HepG2 (cell line): Measurements from ENCODE around the gene KLHDC2. TPM values are rescaled to one million over a fixed set of nuclear protein-coding genes. Genes with fewer than 3 reads are reported as not detected.

Source experiments
- ATAC-seq: fragments of 200-7000 bp; cut with Tn5 transposase; 3 replicates; pipeline ENCODE4 v1.9.1; 2020; ENCODE audit warnings: mild to moderate bottlenecking, moderate library complexity
- BruUV-seq: library from RNA; stranded (reverse); fragments of 400-500 nt; replicated peaks from 2 replicates; lab custom pipeline; 2021; lab: Mats Ljungman, UMichigan
- CTCF ChIA-PET: fragments of 300-600 bp; formaldehyde crosslinking; extraction: SDS; loops from one replicate; lab custom pipeline; 2021; ENCODE audit warnings: low total read pairs, inconsistent platforms, low intra/inter-chr PET ratio; lab: Yijun Ruan, JAX
- POLR2A ChIA-PET: fragments of 350-600 bp; sonication (Branson Sonifier 250); formaldehyde crosslinking; loops from one replicate; lab custom pipeline; 2020; ENCODE audit warnings: antibody characterized with exemption, inconsistent platforms; lab: Yijun Ruan, JAX
- DNase-seq: peaks from one replicate; pipeline ENCODE4 v3.0.0-alpha.2; 2015; ENCODE audit warnings: low spot score
- FAIRE-seq: peaks from 3 replicates; lab custom pipeline; 2011; peaks lifted over from hg19 to GRCh38; lab: Jason Lieb, UNC
- H2AFZ ChIP-seq: one replicate; pipeline ENCODE4 v1.6.1; 2011; ENCODE audit warnings: low read length, inconsistent platforms
- H3K27ac ChIP-seq: fragments of 300-600 bp; 3 replicates; pipeline ENCODE4 v1.8.0; 2011; ENCODE audit warnings: mixed run types, mild to moderate bottlenecking, mixed read lengths, low read length, inconsistent platforms; ENCODE audit not compliant: insufficient read depth; ENCODE audit errors: extremely low read length
- H3K27me3 ChIP-seq, 2 experiments: fragments of 200-600 bp in 1 of 2; 2 replicates in 1 of 2; 3 replicates in 1 of 2; pipeline versions ENCODE4 v1.6.0 to v1.8.0; 2011; ENCODE audit warnings: low read length in 2 of 2, mild to moderate bottlenecking in 2 of 2, moderate library complexity in 2 of 2, inconsistent platforms in 1 of 2; ENCODE audit not compliant: insufficient read depth in 2 of 2, control insufficient read depth in 1 of 2
- H3K36me3 ChIP-seq, 2 experiments: fragments of 200-600 bp in 1 of 2; replicated peaks in 1 of 2; 2 replicates in 1 of 2; 3 replicates in 1 of 2; pipeline versions ENCODE4 v1.5.1 to v1.8.0; 2011; ENCODE audit warnings: low read length in 2 of 2, inconsistent platforms in 1 of 2; ENCODE audit not compliant: insufficient read depth in 2 of 2, control insufficient read depth in 1 of 2
- H3K4me1 ChIP-seq: 2 replicates; pipeline ENCODE4 v1.5.1; 2012; ENCODE audit warnings: low read length, inconsistent platforms; ENCODE audit not compliant: insufficient read depth
- H3K4me2 ChIP-seq: 2 replicates; pipeline ENCODE4 v1.6.0; 2011; ENCODE audit warnings: low read depth, low read length, inconsistent platforms
- H3K4me3 ChIP-seq, 3 experiments: fragments of 200-600 bp in 1 of 3; sonication (generic), shearing (Covaris generic) in 1 of 3; replicated peaks in 1 of 3; 2 replicates each; pipeline ENCODE4 v1.5.1; 2011 to 2016; ENCODE audit warnings: low read length in 3 of 3, inconsistent platforms in 2 of 3, low read depth in 2 of 3, mild to moderate bottlenecking in 2 of 3, control low read depth in 1 of 3, mixed read lengths in 1 of 3; ENCODE audit not compliant: insufficient read depth in 1 of 3
- H3K79me2 ChIP-seq: one replicate; pipeline ENCODE4 v1.6.1; 2011; ENCODE audit warnings: low read length, inconsistent platforms; ENCODE audit not compliant: insufficient read depth
- H3K9ac ChIP-seq: 2 replicates; pipeline ENCODE4 v1.6.0; 2011; ENCODE audit warnings: mild to moderate bottlenecking, low read depth, low read length, inconsistent platforms; ENCODE audit not compliant: insufficient read depth
- H3K9me3 ChIP-seq: 2 replicates; pipeline ENCODE4 v1.5.1; 2012; ENCODE audit warnings: mild to moderate bottlenecking, low read length
- H4K20me1 ChIP-seq: 2 replicates; pipeline ENCODE4 v1.6.0; 2011; ENCODE audit warnings: inconsistent platforms, mild to moderate bottlenecking, low read length, moderate library complexity; ENCODE audit not compliant: insufficient read depth
- EP300 ChIP-seq, 3 experiments: sonication (generic) in 1 of 3; formaldehyde crosslinking in 1 of 3; IDR thresholded peaks; 2 replicates each; pipeline versions ENCODE4 v1.5.1 to v1.6.1; 2011 to 2020; ENCODE audit warnings: low read depth in 2 of 3, low read length in 2 of 3, borderline replicate concordance in 1 of 3, improper control_type of control experiment in 1 of 3, mild to moderate bottlenecking in 1 of 3, missing genetic modification reagents in 1 of 3, moderate library complexity in 1 of 3
- HNF4G ChIP-seq, 2 experiments: sonication (generic) in 1 of 2; formaldehyde crosslinking in 1 of 2; IDR thresholded peaks; 2 replicates each; pipeline versions ENCODE4 v1.4.0 to v1.6.1; 2011 to 2020; ENCODE audit warnings: borderline replicate concordance in 2 of 2, low read depth in 2 of 2, mild to moderate bottlenecking in 2 of 2, low read length in 1 of 2, missing genetic modification reagents in 1 of 2, moderate library complexity in 1 of 2
- NFYB ChIP-seq: sonication (generic); formaldehyde crosslinking; IDR thresholded peaks from 2 replicates; pipeline ENCODE4 v1.4.0; 2020; ENCODE audit warnings: missing genetic modification reagents
- SMAD1 ChIP-seq: sonication (generic); formaldehyde crosslinking; IDR thresholded peaks from 2 replicates; pipeline ENCODE4 v1.4.0; 2020; ENCODE audit warnings: missing genetic modification reagents, low read depth, mild to moderate bottlenecking, borderline replicate concordance
- SYNCRIP ChIP-seq: fragments of 200-400 bp; formaldehyde crosslinking; IDR thresholded peaks from 2 replicates; pipeline ENCODE4 v1.6.1; 2018; ENCODE audit warnings: mild to moderate bottlenecking, low read depth, low read length; ENCODE audit not compliant: insufficient read depth
- ZMYM3 ChIP-seq: sonication (generic); formaldehyde crosslinking; IDR thresholded peaks from 2 replicates; pipeline ENCODE4 v1.5.1; 2020; ENCODE audit warnings: mild to moderate bottlenecking, missing genetic modification reagents
- ZNF569 ChIP-seq: sonication (generic); formaldehyde crosslinking; IDR thresholded peaks from 2 replicates; pipeline ENCODE4 v1.5.0; 2020; ENCODE audit warnings: mild to moderate bottlenecking, missing genetic modification reagents, moderate library complexity, borderline replicate concordance
- ZNF816 ChIP-seq: sonication (generic); formaldehyde crosslinking; IDR thresholded peaks from 2 replicates; pipeline ENCODE4 v1.8.0; 2022; ENCODE audit warnings: missing genetic modification reagents, mild to moderate bottlenecking, borderline replicate concordance
- WGBS: methylation state at CpG from one replicate; pipeline ENCODE4 v1.1.6; 2017; ENCODE audit warnings: low lambda C conversion rate; 5-methylcytosine and 5-hydroxymethylcytosine counted together
- in situ Hi-C: cut with HindIII; loops from 2 replicates; pipeline ENCODE4 v1.10.0; 2017; ENCODE audit warnings: low pct_unique_long_range_greater_than_20kb; ENCODE audit not compliant: extremely low pct_ligation_motif_present
- intact Hi-C: fragments of 100-400 bp; cut with micrococcal nuclease; formaldehyde crosslinking; loops from one replicate; pipeline ENCODE4 v1.10.0; 2022; ENCODE audit not compliant: unreplicated experiment
- polyA plus RNA-seq, 8 experiments: library from polyadenylated mRNA; depleted of rRNA in 3 of 8; stranded (reverse) in 7 of 8; unstranded in 1 of 8; fragments of >200 nt; fragmentation: Illumina TruSeq in 4 of 8; extraction: Trizol in 4 of 8; gene quantifications; 2 replicates each; pipeline versions ENCODE4 v1.2.1 to v1.2.3, GENCODE V29; 2011 to 2016; ENCODE audit warnings: low read depth in 4 of 8, missing spikeins in 1 of 8, mixed read lengths in 1 of 8; ENCODE audit not compliant: insufficient read depth in 1 of 8
- total RNA-seq, 5 experiments: library from RNA; depleted of rRNA; stranded (reverse); fragments of >200 nt; fragmentation: Illumina TruSeq; extraction: Trizol; gene quantifications; 2 replicates each; pipeline ENCODE4 v1.2.3, GENCODE V29; 2016; ENCODE audit warnings: low read depth in 1 of 5
- TF ChIP-seq, protein P1 (sequence below): IDR thresholded peaks from 2 replicates; pipeline ENCODE4 v1.6.1; 2016; ENCODE audit warnings: low read depth, missing genetic modification reagents, missing compliant biosample characterization

KLHDC2 gene
- total and polyA plus RNA-seq, 2 of the 13 experiments (the other 11 are each of a cell fraction or from before 2014, with no cell fraction given) = 95.5 to 170 TPM

DNA sequence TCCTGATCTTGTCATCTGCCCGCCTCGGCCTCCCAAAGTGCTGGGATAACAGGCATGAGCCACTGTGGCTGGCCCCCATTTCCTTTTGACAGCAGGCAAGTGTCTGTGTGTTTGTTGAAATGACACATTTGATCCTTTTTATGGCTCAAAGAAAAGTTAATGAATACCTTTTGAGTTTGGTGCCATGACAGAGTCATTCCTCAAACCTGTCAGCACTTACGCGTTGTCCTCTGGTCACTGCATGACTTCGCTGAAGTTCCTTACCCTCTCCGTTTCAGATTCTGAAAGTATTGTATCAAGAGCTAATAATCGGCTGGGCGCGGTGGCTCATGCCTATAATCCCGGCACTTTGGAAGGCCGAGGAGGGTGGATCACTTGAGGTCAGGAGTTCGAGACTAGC lies 52.2 kb downstream of the KLHDC2 start:
- ChIA-PET POLR2A (no interaction called here), CTCF (no interaction called here)

More for the DNA sequence above, 52.2 kb downstream of the KLHDC2 start:
- no peak overlapping the region for H3K27ac ChIP-seq
- intact Hi-C loops (no loop called here), in situ Hi-C loops (no loop called here)
- FAIRE-seq (no peak), ATAC-seq (no peak), DNase-seq (no peak)
- no peaks in the 10 kb centered on the region for H3K9me3 ChIP-seq
- TF ChIP-seq EP300 (IDR thresholded peaks at IDR 0.05; ENCODE audit: low read depth in 2 of 2, low read length in 2 of 2) = no peak
- no peak for TF ChIP-seq EP300 (CRISPR knock-in tag; IDR thresholded peaks at IDR 0.05; ENCODE audit: borderline replicate concordance)
- TF ChIP-seq ZMYM3 (CRISPR knock-in tag) = no peak
- no peak for TF ChIP-seq HNF4G (IDR thresholded peaks at IDR 0.05; ENCODE audit: borderline replicate concordance, low read depth, low read length)
- TF ChIP-seq HNF4G (CRISPR knock-in tag; IDR thresholded peaks at IDR 0.05; ENCODE audit: borderline replicate concordance, low read depth) = no peak
- TF ChIP-seq, protein P1, sequence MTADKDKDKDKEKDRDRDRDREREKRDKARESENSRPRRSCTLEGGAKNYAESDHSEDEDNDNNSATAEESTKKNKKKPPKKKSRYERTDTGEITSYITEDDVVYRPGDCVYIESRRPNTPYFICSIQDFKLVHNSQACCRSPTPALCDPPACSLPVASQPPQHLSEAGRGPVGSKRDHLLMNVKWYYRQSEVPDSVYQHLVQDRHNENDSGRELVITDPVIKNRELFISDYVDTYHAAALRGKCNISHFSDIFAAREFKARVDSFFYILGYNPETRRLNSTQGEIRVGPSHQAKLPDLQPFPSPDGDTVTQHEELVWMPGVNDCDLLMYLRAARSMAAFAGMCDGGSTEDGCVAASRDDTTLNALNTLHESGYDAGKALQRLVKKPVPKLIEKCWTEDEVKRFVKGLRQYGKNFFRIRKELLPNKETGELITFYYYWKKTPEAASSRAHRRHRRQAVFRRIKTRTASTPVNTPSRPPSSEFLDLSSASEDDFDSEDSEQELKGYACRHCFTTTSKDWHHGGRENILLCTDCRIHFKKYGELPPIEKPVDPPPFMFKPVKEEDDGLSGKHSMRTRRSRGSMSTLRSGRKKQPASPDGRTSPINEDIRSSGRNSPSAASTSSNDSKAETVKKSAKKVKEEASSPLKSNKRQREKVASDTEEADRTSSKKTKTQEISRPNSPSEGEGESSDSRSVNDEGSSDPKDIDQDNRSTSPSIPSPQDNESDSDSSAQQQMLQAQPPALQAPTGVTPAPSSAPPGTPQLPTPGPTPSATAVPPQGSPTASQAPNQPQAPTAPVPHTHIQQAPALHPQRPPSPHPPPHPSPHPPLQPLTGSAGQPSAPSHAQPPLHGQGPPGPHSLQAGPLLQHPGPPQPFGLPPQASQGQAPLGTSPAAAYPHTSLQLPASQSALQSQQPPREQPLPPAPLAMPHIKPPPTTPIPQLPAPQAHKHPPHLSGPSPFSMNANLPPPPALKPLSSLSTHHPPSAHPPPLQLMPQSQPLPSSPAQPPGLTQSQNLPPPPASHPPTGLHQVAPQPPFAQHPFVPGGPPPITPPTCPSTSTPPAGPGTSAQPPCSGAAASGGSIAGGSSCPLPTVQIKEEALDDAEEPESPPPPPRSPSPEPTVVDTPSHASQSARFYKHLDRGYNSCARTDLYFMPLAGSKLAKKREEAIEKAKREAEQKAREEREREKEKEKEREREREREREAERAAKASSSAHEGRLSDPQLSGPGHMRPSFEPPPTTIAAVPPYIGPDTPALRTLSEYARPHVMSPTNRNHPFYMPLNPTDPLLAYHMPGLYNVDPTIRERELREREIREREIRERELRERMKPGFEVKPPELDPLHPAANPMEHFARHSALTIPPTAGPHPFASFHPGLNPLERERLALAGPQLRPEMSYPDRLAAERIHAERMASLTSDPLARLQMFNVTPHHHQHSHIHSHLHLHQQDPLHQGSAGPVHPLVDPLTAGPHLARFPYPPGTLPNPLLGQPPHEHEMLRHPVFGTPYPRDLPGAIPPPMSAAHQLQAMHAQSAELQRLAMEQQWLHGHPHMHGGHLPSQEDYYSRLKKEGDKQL (CRISPR knock-in tag) = no peak
- no peak for TF ChIP-seq ZNF816
- TF ChIP-seq SYNCRIP = no peak
- no peak for TF ChIP-seq SMAD1
- no peak for TF ChIP-seq ZNF569 (CRISPR knock-in tag)
- TF ChIP-seq NFYB (CRISPR knock-in tag) = no peak
- H3K4me2 ChIP-seq = no peak overlapping the region
- no peak overlapping the region for H3K4me3 ChIP-seq
- H2AFZ ChIP-seq = no peak overlapping the region
- no peaks in the 10 kb centered on the region for H4K20me1 ChIP-seq
- no peaks in the 10 kb centered on the region for H3K27me3 ChIP-seq
- no TSS peak for BruUV-seq
- WGBS = 98% methylated on average over 12 of the region's 12 CpGs
- no peak overlapping the region for H3K9ac ChIP-seq
- H3K79me2 ChIP-seq = no peaks in the 10 kb centered on the region
- H3K4me1 ChIP-seq = peaks cover 11% of the 10 kb centered on the region
- peaks cover 10 to 53% of the 10 kb centered on the region in 2 experiments for H3K36me3 ChIP-seq
